Measurements from ENCODE around the gene TMEM270. TPM values are rescaled to one million over a fixed set of nuclear protein-coding genes. Genes with fewer than 3 reads are reported as not detected.
"Not testable (repeated sequence)": the region's sequence is repeated elsewhere in the genome, so short reads cannot be mapped to it uniquely, and the experiment has no call there.

The TMEM270 gene
- not detected for total RNA-seq
- long read RNA-seq = 0 reads

GRCh38 chr7:73860859-73861258 lies at the start of gene TMEM270:
TSS of gene TMEM270 (plus strand) at chr7:73861159. CDS start at chr7:73861195, 36 bp downstream.
- intact Hi-C loops (cut with DNase I) = no loop called here
- ATAC-seq (ENCODE audit: poor library complexity) (no peak), DNase-seq (no peak)

GRCh38 chr7:73811760-73812168 lies 49.2 kb upstream of the TMEM270 start:
- ATAC-seq (ENCODE audit: poor library complexity) (peak; percentile 81), DNase-seq (peak; percentile 67)
- intact Hi-C loops (cut with DNase I) = loop anchor here (5.0 kb wide), 1 partner anchor 41 kb away; no protein-coding TSS in a partner anchor

- intact Hi-C loops (cut with DNase I) = loop anchor here (5.0 kb wide), 1 partner anchor 39 kb away; no protein-coding TSS in a partner anchor
These were observed 48.0 kb upstream of the TMEM270 start for GRCh38 chr7:73812996-73813395.

GRCh38 chr7:73815436-73815835 lies 45.5 kb upstream of the TMEM270 start:
- ATAC-seq (ENCODE audit: poor library complexity) (no peak), DNase-seq (peak; percentile 27)
- intact Hi-C loops (cut with DNase I) = no loop called here

More at GRCh38 chr7:73812996-73813395, 48.0 kb upstream of the TMEM270 start:
- DNase-seq = no peak
- ATAC-seq (ENCODE audit: poor library complexity) = no peak

- ATAC-seq (ENCODE audit: poor library complexity) (no peak), DNase-seq (peak; percentile 4)
- intact Hi-C loops (cut with DNase I) = no loop called here
These were observed 43.8 kb upstream of the TMEM270 start for GRCh38 chr7:73817121-73817520.

GRCh38 chr7:73820013-73820412 lies 40.9 kb upstream of the TMEM270 start:
- intact Hi-C loops (cut with DNase I) = no loop called here
- ATAC-seq (ENCODE audit: poor library complexity) = no peak

GRCh38 chr7:73821597-73822285 lies 39.2 kb upstream of the TMEM270 start:
- intact Hi-C loops (cut with DNase I); ATAC-seq (ENCODE audit: poor library complexity): not testable (repeated sequence)
- peak; percentile 3 for DNase-seq

More at GRCh38 chr7:73820013-73820412, 40.9 kb upstream of the TMEM270 start:
- DNase-seq = no peak

GRCh38 chr7:73822319-73823173 lies 38.4 kb upstream of the TMEM270 start:
- peak; percentile 44 for ATAC-seq (ENCODE audit: poor library complexity)
- intact Hi-C loops (cut with DNase I) = no loop called here
- peak; percentile 38 for DNase-seq

GRCh38 chr7:73823257-73823656 lies 37.7 kb upstream of the TMEM270 start:
- DNase-seq (peak; percentile 9), ATAC-seq (ENCODE audit: poor library complexity) (no peak)
- intact Hi-C loops (cut with DNase I) = no loop called here

- DNase-seq (peak; percentile 26), ATAC-seq (ENCODE audit: poor library complexity) (no peak)
- intact Hi-C loops (cut with DNase I) = no loop called here
These were observed 36.9 kb upstream of the TMEM270 start for GRCh38 chr7:73823873-73824592.

- no peak for ATAC-seq (ENCODE audit: poor library complexity)
- intact Hi-C loops (cut with DNase I) = no loop called here
- peak; percentile 27 for DNase-seq
These were observed 36.0 kb upstream of the TMEM270 start for GRCh38 chr7:73824986-73825385.

GRCh38 chr7:73827567-73828106 lies 33.3 kb upstream of the TMEM270 start:
- intact Hi-C loops (cut with DNase I) = no loop called here
- ATAC-seq (ENCODE audit: poor library complexity) = peak; percentile 38
- DNase-seq = no peak

- ATAC-seq (ENCODE audit: poor library complexity) = peak; percentile 30
- intact Hi-C loops (cut with DNase I) = no loop called here
- no peak for DNase-seq
These were observed 32.7 kb upstream of the TMEM270 start for GRCh38 chr7:73828107-73828803.

- ATAC-seq (ENCODE audit: poor library complexity) = no peak
- intact Hi-C loops (cut with DNase I) = no loop called here
- DNase-seq = no peak
These were observed 32.0 kb upstream of the TMEM270 start for GRCh38 chr7:73828972-73829371.

- intact Hi-C loops (cut with DNase I) = no loop called here
- DNase-seq = no peak
- ATAC-seq (ENCODE audit: poor library complexity) = no peak
These were observed 31.5 kb upstream of the TMEM270 start for GRCh38 chr7:73829505-73829904.

GRCh38 chr7:73829921-73830680 lies 30.9 kb upstream of the TMEM270 start:
- intact Hi-C loops (cut with DNase I) = no loop called here
- ATAC-seq (ENCODE audit: poor library complexity) (no peak), DNase-seq (no peak)
